GM18505 (cell line): ENCODE results near the gene ARHGAP42.
"Not testable (repeated sequence)": the region's sequence is repeated elsewhere in the genome, so short reads cannot be mapped to it uniquely, and the experiment has no call there.

Experiments
- ATAC-seq: cut with Tn5 transposase; IDR thresholded peaks from one replicate; pipeline ENCODE4 v1.9.1; 2021; ENCODE audit not compliant: unreplicated experiment
- POLR2A ChIP-seq: IDR thresholded peaks from 4 replicates; pipeline ENCODE4 v1.6.1; 2011; ENCODE audit warnings: borderline replicate concordance; ENCODE audit not compliant: insufficient read depth, insufficient read length; ENCODE audit errors: extremely low read depth

ARHGAP42 gene

GRCh38 chr11:100730266-100730665 is 43.2 kb downstream of the ARHGAP42 start:
- no peak for TF ChIP-seq POLR2A
- no peak for ATAC-seq

GRCh38 chr11:100731471-100731870 is 44.4 kb downstream of the ARHGAP42 start:
- ATAC-seq, result no peak
- TF ChIP-seq POLR2A, result no peak

GRCh38 chr11:100732949-100733348 is 45.9 kb downstream of the ARHGAP42 start:
- no peak for TF ChIP-seq POLR2A
- ATAC-seq, result no peak

GRCh38 chr11:100734743-100735527 is 47.8 kb downstream of the ARHGAP42 start:
- ATAC-seq, result peak; percentile 63
- no peak for TF ChIP-seq POLR2A

GRCh38 chr11:100735949-100736675 is 49.0 kb downstream of the ARHGAP42 start:
- TF ChIP-seq POLR2A, result no peak
- no peak for ATAC-seq

- TF ChIP-seq POLR2A, result no peak
- ATAC-seq, result no peak
These were observed 51.7 kb downstream of the ARHGAP42 start for GRCh38 chr11:100738701-100739270.

GRCh38 chr11:100739666-100740065 is 52.6 kb downstream of the ARHGAP42 start:
- TF ChIP-seq POLR2A, result no peak
- no peak for ATAC-seq

GRCh38 chr11:100740440-100740839 is 53.4 kb downstream of the ARHGAP42 start:
- TF ChIP-seq POLR2A, result no peak
- ATAC-seq, result no peak

GRCh38 chr11:100741866-100742625 is 55.0 kb downstream of the ARHGAP42 start:
- no peak for TF ChIP-seq POLR2A
- no peak for ATAC-seq

GRCh38 chr11:100746448-100746847 is 59.4 kb downstream of the ARHGAP42 start:
- TF ChIP-seq POLR2A, result no peak

GRCh38 chr11:100748153-100748552 is 61.1 kb downstream of the ARHGAP42 start:
- no peak for TF ChIP-seq POLR2A
- ATAC-seq, result no peak

More at GRCh38 chr11:100746448-100746847, 59.4 kb downstream of the ARHGAP42 start:
- no peak for ATAC-seq

- ATAC-seq, result not testable (repeated sequence)
These were observed 62.9 kb downstream of the ARHGAP42 start for GRCh38 chr11:100749887-100750565.

GRCh38 chr11:100750566-100750891 is 63.4 kb downstream of the ARHGAP42 start:
- not testable (repeated sequence) for ATAC-seq
